ENCODE data around the gene SCAF8.
"Not testable (repeated sequence)": the region's sequence is repeated elsewhere in the genome, so short reads cannot be mapped to it uniquely, and the experiment has no call there.

The SCAF8 gene, protein sequence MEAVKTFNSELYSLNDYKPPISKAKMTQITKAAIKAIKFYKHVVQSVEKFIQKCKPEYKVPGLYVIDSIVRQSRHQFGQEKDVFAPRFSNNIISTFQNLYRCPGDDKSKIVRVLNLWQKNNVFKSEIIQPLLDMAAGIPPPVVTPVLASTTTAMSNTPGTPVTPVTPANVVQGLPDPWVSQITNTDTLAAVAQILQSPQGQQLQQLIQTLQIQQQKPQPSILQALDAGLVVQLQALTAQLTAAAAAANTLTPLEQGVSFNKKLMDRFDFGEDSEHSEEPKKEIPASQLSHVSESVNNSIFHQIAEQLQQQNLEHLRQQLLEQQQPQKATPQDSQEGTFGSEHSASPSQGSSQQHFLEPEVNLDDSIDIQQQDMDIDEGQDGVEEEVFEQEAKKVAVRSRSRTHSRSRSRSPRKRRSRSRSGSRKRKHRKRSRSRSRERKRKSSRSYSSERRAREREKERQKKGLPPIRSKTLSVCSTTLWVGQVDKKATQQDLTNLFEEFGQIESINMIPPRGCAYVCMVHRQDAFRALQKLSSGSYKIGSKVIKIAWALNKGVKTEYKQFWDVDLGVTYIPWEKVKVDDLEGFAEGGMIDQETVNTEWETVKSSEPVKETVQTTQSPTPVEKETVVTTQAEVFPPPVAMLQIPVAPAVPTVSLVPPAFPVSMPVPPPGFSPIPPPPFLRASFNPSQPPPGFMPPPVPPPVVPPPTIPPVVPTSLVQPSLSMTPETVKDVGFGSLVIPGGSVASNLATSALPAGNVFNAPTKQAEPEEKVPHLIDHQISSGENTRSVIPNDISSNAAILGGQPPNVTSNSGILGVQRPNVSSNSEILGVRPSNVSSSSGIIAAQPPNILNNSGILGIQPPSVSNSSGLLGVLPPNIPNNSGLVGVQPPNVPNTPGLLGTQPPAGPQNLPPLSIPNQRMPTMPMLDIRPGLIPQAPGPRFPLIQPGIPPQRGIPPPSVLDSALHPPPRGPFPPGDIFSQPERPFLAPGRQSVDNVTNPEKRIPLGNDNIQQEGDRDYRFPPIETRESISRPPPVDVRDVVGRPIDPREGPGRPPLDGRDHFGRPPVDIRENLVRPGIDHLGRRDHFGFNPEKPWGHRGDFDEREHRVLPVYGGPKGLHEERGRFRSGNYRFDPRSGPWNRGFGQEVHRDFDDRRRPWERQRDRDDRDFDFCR (N-terminal part only)

GRCh38 chr6:154733183-154733625 is at the start of gene SCAF8:
SCAF8 (plus strand) TSS chr6:154733416; CDS start chr6:154733901, 485 bp downstream.
- H3K4me3 ChIP-seq = peak within 1 kb of the TSS; percentile 65 to 99 (median 88)
- peak within 1 kb of the TSS; percentile 95 to 100 (median 100) for H3K27ac ChIP-seq

DNA sequence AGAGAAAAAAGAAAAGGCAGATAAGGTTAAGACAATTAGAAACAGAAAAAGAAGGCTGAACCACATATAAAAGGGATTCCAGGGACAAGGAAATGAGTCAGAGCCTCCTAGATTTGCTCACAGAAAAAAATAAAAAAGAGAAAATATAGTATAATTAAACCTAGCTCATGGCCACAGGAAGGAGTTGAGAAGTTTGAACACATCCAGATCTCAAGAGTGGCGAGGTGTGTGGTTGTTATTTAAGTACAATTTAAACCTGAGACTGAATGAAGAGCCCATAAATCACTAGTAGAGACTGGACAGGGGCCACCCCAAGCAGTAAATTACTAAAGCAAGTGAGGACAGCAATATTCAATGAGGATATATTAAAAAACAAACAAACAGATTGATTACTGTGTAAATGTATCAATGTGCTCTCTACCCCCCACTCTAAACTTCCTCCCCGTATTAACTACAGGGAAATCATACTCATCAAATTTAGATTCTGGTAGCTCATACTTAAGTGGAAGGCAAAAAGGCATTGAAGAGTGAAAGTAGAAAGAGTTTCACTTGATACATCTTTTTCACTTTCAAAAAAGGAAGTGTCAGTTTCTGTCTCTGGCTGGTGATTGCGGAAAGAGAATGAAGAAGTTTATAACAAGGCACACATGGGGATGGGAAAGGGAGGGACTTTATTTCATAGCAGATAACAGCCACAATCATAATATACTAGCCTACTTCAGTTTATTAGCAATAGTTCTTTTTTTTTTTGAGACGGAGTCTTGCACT is 49.3 kb upstream of the SCAF8 start:
- Histone ChIP-seq H3K4me3 (no peak overlapping the region), H3K27ac (peak overlapping the region in 7 of 21 experiments; percentile 4 to 58 (median 18))

DNA sequence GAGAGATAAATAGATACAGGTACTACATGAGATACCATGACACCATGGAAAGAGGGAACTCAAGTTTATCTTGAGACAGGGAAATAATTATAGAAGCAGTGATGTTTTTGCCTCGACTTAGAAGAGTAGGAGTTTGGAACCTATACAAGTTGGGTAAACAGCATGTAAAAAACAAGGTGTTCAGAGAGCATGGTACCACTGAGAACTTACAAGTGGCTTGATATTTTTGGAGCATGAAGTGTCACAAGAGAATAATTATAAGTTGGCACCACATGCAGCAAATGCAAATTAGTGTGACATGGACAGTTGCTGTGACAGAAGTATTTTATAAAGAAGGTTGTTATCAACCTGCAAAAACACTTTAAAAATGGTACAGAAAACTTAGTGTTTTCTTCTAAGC is 47.1 kb upstream of the SCAF8 start:
- Histone ChIP-seq H3K4me3 (no peak overlapping the region), H3K27ac (no peak overlapping the region)

DNA sequence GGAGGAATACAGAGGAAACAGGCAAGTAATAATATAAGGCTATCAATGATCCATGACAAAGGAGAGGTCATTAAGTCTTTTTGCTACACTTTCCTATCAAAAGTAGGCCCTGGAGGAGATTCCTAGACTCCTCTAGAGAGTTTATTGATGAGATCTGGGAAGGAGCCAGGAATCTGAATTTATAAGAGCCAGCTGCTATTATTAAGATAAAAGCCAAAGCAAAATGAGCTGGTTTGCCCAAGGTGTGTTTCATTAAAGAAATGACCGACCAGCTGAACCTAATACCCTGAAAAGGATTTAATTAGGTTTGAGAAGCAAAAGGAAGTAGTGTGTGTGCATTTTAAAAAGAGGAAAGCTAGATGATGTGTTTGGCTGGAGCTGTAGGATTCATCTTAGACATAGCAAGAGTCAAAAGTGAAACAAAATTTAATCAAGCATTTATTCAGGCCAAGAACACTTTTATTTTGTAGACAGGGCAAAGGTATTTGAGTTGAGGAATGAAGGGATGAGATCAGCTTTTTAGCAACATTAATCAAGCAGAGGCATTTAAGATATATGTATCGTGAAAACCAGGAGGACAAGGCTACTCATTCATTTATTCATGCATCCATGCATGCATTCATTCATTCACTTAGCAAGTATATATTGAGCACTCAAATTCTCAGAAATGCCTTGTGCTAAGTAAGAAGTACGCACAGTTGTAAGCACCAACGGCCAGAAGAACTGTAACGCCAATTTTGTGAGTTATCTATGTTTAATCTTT is 43.5 kb upstream of the SCAF8 start:
- Histone ChIP-seq H3K4me3 (no peak overlapping the region), H3K27ac (no peak overlapping the region)

DNA sequence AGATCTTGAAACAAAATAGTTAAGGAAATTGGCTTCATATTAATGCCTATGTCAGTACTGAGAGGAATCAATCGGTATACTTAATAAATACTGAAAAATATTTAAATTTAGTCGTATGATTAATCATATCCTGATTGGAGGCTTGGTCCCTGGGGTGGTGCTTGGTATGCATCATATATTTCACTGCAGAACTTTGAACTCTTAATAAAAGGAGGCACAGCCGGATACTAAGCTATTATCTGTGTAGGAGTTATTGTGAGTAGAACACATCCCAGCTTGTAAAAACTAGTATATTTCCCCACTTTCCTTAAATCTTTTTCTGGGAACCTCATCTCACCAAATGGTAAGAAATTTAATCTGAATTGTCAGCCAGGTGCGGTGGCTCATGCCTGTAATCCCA is 42.4 kb upstream of the SCAF8 start:
- Histone ChIP-seq H3K4me3 (no peak overlapping the region), H3K27ac (no peak overlapping the region)

DNA sequence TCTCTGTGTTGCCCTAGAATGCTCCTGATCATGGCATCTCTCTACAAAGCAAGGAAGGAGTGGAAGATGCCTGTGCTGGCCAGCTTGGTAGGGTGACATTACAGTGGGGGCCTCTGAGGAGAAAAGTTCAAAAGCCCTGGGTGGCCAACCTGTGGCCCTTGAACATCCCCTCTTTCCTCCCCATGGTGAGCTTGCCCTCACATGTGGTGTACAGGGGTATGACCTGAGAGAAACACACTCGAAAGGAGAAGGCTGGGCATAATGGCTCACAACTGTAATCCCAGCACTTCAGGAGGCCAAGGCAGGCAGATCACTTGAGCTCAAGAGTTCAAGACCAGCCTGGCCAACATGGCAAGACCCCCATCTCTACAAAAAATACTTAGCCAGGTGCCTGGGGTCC is 36.6 kb upstream of the SCAF8 start:
- no peak overlapping the region for H3K4me3 ChIP-seq
- no peak overlapping the region for H3K27ac ChIP-seq

DNA sequence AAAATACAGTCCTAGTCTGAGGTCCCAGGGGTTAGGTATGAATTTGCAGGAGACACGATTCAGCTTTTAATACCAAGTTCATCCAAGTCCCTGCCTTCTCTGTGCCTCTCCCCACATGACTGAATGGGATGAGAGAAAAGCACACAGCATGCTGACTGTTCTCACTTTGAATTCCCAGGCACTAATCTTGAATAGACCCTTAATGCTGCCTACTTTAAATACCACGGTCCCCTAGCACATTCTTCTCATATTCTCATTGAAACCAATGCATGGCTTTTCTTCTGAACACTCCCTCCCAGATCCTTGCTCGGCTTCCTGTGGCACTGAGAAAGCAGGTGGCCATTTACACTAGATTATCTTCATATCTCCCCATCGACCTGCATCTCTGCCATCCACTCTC is 30.1 kb upstream of the SCAF8 start:
- H3K4me3 ChIP-seq = no peak overlapping the region
- H3K27ac ChIP-seq = no peak overlapping the region

GRCh38 chr6:154705471-154706113 is 27.6 kb upstream of the SCAF8 start:
- H3K4me3 ChIP-seq = no peak overlapping the region
- H3K27ac ChIP-seq = no peak overlapping the region

DNA sequence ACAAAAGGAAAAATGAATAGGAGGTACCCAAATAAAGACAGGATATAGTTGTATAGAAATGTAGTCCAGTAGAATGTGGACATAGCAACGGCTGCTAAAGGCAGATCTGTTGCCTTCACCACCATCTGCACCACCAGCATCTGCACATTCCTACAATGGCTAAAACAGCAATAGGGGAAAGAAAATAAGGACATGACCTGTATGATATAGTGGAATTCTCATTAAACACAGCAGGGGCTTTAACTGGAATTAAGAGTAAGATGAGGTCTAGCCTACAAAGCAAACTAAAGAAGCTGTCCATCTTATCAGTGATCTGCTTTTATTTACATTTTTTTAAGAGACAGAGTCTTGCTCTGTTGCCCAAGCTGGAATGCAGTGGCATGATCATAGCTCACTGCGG is 26.8 kb upstream of the SCAF8 start:
- Histone ChIP-seq H3K27ac (no peak overlapping the region), H3K4me3 (no peak overlapping the region)

DNA sequence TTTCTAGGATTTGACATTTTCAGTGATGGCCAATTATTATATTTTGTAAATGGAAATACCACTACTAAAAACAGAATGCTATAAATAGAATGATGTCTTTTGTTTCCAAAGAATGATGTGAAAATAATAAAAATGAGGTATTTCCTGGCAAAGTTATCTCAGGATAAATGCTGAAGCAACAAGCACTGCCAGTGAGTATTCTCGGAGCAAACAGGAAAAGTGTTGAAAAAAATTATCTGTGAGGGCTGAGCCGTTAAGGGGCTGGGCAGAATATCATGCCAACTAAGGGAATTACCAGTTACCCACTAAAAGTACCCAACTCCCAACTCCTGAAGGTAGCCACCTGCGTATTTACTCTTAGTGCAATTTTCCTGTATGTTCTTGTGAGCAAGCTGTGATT is 23.6 kb upstream of the SCAF8 start:
- Histone ChIP-seq H3K4me3 (no peak overlapping the region), H3K27ac (no peak overlapping the region)

DNA sequence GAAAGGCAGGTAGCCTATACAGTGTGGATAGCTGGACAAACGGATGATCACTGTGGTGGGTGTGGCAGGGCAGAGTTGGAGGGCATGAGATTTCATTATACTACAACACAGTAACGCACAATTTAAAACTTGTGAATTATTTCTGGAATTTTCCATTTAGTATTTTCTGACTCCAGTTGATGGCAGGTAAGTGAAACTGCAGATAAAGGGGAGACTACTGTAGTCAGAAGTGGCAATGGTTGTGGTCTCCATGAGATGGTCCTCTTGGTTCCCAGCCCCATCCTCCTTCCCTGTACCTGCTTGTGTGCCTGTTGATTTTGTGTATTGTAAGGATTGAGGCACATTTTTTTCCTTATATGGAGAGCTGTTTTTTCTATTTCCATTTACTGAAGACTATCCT is 22.5 kb upstream of the SCAF8 start:
- Histone ChIP-seq H3K27ac (no peak overlapping the region), H3K4me3 (no peak overlapping the region)

DNA sequence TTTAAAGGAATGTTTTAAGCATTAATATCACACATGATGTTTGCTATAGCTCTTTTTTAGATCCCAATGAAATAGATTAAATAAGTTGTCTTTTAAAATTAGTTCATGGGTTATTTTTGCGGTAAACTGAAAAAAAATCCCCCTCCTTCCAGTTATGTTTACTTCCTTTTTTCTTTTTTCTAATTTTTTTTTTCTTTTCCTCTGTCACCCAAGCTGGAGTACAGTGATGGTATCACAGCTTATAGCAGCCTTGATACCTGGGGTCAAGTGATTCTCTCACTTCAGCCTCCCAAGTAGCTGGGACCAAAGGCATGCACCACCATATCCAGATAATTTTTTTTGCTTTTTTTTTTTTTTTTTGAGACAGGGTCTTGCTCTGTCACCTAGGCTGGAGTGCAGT is 17.8 kb upstream of the SCAF8 start:
- Histone ChIP-seq H3K4me3 (no peak overlapping the region), H3K27ac (no peak overlapping the region)

GRCh38 chr6:154716350-154716749 is 16.9 kb upstream of the SCAF8 start:
- H3K4me3 ChIP-seq, H3K27ac ChIP-seq: not testable (repeated sequence)

DNA sequence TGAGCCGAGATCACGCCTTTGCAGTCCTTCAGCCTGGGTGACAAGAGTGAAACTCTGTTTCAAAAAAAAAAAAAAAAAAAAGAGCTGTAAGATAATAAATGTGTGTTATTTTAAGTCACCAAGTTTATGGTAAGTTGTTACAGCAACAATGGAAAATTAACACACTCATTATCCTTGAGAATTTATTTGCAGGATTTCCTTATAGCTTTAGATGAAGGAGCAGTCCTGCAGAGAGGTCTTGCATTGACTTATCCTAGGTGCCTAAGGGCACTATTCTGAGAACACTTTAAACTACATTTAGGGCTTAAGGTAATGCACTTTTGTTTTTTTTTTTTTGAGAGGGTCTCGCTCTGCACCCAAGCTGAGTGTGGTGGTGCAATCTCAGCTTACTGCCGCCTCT is 13.8 kb upstream of the SCAF8 start:
- no peak overlapping the region for H3K27ac ChIP-seq
- H3K4me3 ChIP-seq = no peak overlapping the region

GRCh38 chr6:154719854-154720253 is 13.4 kb upstream of the SCAF8 start:
- Histone ChIP-seq H3K27ac (no peak overlapping the region), H3K4me3 (no peak overlapping the region)

GRCh38 chr6:154721460-154721859 is 11.8 kb upstream of the SCAF8 start:
- no peak overlapping the region for H3K27ac ChIP-seq
- H3K4me3 ChIP-seq = no peak overlapping the region

DNA sequence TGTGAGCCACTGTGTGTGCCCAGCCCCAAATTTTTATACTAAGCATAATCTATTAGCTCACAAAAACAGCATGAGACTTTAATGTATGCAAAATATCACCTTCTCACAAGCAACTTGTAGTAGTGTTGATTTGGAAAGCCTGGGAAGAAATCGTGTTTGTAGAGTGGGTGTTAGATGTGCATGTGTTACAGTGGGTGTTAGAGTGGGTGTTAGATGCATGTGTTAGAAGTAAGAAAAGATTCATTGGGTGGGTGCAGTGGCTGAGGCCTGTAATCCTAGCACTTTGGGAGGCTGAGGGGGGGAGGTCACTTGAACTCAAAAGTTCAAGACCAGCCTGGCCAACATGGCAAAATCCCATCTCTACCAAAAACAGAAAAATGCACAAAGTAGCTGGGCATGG is 6.3 kb upstream of the SCAF8 start:
- Histone ChIP-seq H3K4me3 (no peak overlapping the region), H3K27ac (no peak overlapping the region)

Data from skin epidermis (tissue), 12 donors.